Endometrial microvascular endothelial cells (primary cell): ENCODE measurements around the gene CCND2. TPM values are rescaled to one million over a fixed set of nuclear protein-coding genes. Genes with fewer than 3 reads are reported as not detected.

Source experiments
- in situ Hi-C: cut with HindIII; loops from 2 replicates; pipeline ENCODE4 v1.10.0; 2017; ENCODE audit warnings: low sequenced_read_pairs, low pct_unique_long_range_greater_than_20kb; ENCODE audit errors: inconsistent ontology term
- total RNA-seq: library from RNA; depleted of rRNA; stranded (reverse); fragments of >200 nt; gene quantifications from one replicate; pipeline ENCODE4 v1.2.3, GENCODE V29; 2015; ENCODE audit errors: inconsistent ontology term

The CCND2 gene
- total RNA-seq, 1 donor from 2014 or later, result 37.0 TPM

GRCh38 chr12:4251967-4252366 is 21.6 kb upstream of the CCND2 start:
- in situ Hi-C loops, result loop anchor here (25.0 kb wide), 1 partner anchor 140 kb away; no protein-coding TSS in a partner anchor

DNA sequence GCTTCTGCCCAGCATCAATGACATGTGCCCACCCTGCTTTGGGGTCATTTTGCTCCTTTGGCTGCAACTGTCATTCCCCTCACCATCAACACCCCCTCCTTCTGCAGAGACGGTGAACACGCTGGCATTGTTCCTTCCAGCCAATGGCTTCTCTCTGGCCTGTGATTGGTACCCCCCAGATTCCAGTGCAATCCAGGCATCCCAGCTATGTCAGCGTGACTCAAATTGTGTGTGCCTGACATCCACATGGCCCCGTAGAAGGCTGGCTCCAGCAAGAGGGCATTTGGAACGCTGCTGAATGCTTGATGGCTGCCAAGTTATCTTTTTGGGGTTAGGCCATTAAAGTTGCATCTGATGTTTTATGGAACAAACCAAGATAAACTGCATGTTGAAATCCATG is 21.0 kb upstream of the CCND2 start:
- in situ Hi-C loops, result loop anchor here (25.0 kb wide), 1 partner anchor 140 kb away; no protein-coding TSS in a partner anchor

- in situ Hi-C loops, result loop anchor here (25.0 kb wide), 1 partner anchor 144 kb away; no protein-coding TSS in a partner anchor
Observed at GRCh38 chr12:4256043-4256826, 17.3 kb upstream of the CCND2 start.

GRCh38 chr12:4257442-4257841 is 16.1 kb upstream of the CCND2 start:
- in situ Hi-C loops, result loop anchor here (25.0 kb wide), 1 partner anchor 145 kb away; no protein-coding TSS in a partner anchor

GRCh38 chr12:4259099-4259498 is 14.5 kb upstream of the CCND2 start:
- in situ Hi-C loops, result loop anchor here (25.0 kb wide), 1 partner anchor 147 kb away; no protein-coding TSS in a partner anchor

- in situ Hi-C loops, result loop anchor here (25.0 kb wide), 1 partner anchor 149 kb away; no protein-coding TSS in a partner anchor
Observed at GRCh38 chr12:4261655-4262054, 11.9 kb upstream of the CCND2 start.

GRCh38 chr12:4265280-4265679 is 8.3 kb upstream of the CCND2 start:
- in situ Hi-C loops, result loop anchor here (25.0 kb wide), 1 partner anchor 153 kb away; no protein-coding TSS in a partner anchor

GRCh38 chr12:4266990-4267389 is 6.6 kb upstream of the CCND2 start:
- in situ Hi-C loops, result loop anchor here (25.0 kb wide), 1 partner anchor 155 kb away; no protein-coding TSS in a partner anchor

- in situ Hi-C loops, result loop anchor here (25.0 kb wide), 1 partner anchor 156 kb away; no protein-coding TSS in a partner anchor
Observed at GRCh38 chr12:4267704-4268328, 5.7 kb upstream of the CCND2 start.

GRCh38 chr12:4268329-4269181 is 5.0 kb upstream of the CCND2 start:
- in situ Hi-C loops, result loop anchor here (25.0 kb wide), 1 partner anchor 156 kb away; no protein-coding TSS in a partner anchor

DNA sequence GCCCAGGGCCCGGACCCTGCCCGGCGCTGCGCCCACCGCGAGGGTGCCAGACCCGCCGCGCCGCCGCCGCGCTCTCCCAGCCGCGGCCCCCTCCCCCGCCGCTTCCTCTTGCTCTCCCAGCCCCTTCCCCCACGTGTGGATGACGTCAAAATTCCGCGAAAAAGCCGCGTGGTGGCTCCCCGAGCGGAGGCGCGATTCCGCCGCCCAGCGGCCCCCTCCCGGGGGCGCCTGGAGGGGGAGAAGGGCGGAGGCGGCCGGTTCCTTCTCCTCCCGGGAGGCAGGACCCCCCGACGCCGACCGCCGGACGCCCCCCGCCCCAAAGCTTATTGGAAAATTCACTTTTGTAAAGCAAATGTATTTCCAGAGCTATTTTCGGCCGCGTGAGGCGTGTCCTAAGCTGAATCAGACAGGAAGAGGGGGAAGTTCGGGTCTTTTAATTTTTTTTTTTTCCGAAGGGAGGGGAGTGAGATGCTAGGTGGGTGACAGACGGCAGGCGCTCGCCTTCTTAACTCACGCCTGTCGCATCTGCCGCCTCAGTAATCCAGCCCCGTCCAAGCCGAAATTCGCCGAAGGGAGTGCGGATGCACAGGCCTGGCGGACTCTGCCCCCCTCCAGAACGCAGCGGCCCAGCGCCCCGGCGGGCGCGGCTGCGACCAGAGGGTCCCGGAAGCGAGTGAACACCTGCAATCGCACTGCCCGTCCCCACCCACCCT is 4.1 kb upstream of the CCND2 start:
- in situ Hi-C loops, result loop anchor here (25.0 kb wide), 1 partner anchor 157 kb away; no protein-coding TSS in a partner anchor

GRCh38 chr12:4270016-4270830 is 3.3 kb upstream of the CCND2 start:
- in situ Hi-C loops, result loop anchor here (25.0 kb wide), 1 partner anchor 158 kb away; no protein-coding TSS in a partner anchor

GRCh38 chr12:4270831-4271716 is 2.5 kb upstream of the CCND2 start:
- in situ Hi-C loops, result loop anchor here (25.0 kb wide), 1 partner anchor 159 kb away; no protein-coding TSS in a partner anchor

DNA sequence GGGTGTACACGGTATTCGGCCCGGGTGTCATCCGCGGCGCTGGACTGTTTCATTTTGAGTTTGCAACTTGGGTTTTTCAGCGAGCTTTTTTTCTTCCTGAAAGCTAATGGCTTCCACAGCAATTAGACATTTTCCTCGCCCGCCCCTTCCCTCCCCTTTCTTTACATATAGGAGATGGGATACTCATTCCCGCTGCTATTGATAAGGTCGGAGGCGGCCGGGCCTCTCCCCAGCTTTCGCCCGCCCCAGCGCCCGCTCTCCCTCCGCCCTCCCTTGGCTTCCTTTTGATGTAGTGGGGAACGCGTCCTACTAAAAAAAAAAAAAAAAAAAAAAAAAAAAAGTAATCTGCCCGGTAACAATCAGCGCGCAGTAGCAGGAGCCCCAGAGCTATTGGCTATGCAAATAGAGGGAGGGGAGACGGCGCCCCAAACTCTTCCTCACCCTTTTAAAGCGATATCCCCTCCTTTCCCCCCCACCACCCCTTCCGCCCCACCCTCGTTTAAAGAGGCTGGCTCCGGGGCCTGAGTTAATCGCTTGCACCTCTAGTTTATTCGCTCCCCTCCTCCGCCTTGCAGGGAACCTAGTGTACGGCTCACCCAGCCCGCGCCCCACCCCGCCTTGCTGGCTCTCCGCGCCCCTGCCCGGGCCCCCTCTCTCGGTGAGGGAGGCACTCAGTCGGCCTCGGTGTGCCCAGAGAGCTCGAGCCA is 1.7 kb upstream of the CCND2 start:
- in situ Hi-C loops, result loop anchor here (25.0 kb wide), 1 partner anchor 160 kb away; no protein-coding TSS in a partner anchor

GRCh38 chr12:4272424-4273272 is 914 bp upstream of the CCND2 start:
- in situ Hi-C loops, result loop anchor here (25.0 kb wide), 1 partner anchor 160 kb away; no protein-coding TSS in a partner anchor
